Measurements from ENCODE around the gene VAT1.
"Not testable (repeated sequence)": the region's sequence is repeated elsewhere in the genome, so short reads cannot be mapped to it uniquely, and the experiment has no call there.

The VAT1 gene

DNA sequence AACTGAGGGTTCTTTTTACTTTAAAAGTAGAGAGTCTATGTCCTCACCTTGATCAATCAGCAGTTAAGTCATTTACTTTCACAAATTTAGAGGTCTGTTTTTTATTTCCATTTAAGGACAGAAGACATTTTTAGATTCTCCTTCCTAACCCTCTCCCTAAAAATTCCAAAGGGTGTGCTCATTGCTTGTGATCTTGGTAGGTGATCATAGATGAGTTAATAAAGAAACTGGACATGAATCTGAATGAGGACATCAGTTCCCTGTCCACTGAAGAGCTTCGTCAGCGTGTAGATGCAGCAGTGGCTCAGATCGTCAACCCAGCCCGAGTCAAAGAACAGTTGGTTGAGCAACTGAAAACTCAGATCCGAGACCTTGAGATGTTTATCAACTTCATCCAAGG lies 33.0 kb downstream of the VAT1 start:
- TF ChIP-seq, protein P1, sequence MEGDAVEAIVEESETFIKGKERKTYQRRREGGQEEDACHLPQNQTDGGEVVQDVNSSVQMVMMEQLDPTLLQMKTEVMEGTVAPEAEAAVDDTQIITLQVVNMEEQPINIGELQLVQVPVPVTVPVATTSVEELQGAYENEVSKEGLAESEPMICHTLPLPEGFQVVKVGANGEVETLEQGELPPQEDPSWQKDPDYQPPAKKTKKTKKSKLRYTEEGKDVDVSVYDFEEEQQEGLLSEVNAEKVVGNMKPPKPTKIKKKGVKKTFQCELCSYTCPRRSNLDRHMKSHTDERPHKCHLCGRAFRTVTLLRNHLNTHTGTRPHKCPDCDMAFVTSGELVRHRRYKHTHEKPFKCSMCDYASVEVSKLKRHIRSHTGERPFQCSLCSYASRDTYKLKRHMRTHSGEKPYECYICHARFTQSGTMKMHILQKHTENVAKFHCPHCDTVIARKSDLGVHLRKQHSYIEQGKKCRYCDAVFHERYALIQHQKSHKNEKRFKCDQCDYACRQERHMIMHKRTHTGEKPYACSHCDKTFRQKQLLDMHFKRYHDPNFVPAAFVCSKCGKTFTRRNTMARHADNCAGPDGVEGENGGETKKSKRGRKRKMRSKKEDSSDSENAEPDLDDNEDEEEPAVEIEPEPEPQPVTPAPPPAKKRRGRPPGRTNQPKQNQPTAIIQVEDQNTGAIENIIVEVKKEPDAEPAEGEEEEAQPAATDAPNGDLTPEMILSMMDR (IDR thresholded peaks at IDR 0.05; ENCODE audit: borderline replicate concordance, insufficient read depth, low read depth, low read length), result no peak
- no peak overlapping the region for H3K4me3 ChIP-seq (ENCODE audit: low read depth, low read length)

DNA sequence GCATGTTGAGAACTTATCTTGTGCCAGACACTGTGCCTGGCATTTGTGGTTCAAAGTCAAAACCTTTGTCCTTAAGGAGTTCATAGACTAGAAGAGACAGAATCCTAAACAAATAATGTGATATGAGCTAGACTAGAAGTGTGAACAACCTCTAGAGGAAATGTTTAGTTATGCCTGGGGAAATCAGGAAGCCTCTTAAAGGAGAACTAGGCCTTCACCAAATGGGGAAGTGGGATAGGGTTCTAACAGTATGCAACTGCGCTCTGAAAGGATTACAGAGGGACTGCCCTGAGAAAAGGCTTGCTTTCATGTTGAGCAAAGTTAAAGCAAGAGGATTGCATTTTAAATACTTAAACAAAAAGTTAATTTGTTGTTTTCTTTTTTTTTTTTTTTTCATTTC lies 37.0 kb downstream of the VAT1 start:
- no peak overlapping the region for H3K4me3 ChIP-seq (ENCODE audit: low read depth, low read length)
- TF ChIP-seq, protein P1 (IDR thresholded peaks at IDR 0.05; ENCODE audit: borderline replicate concordance, insufficient read depth, low read depth, low read length), result no peak

DNA sequence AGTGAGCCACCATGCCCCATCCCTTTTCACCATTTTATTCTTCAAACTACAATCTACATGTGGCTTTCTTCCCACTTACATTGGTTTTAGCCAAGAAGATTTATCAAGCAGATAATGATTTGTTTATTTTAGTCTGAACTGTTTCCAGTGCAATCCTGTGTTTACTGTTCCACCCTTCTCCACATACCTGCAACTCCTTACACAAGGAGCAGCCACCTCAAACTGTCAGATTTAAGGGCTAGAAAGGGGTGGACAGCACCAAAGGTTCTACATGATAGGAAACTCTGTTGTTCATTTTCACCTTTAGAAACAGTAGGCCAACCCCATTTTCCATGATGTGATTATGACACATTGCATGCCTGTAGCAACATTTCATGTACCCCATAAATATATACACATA lies 39.9 kb downstream of the VAT1 start:
- TF ChIP-seq, protein P1 (IDR thresholded peaks at IDR 0.05; ENCODE audit: borderline replicate concordance, insufficient read depth, low read depth, low read length), result no peak
- no peak overlapping the region for H3K4me3 ChIP-seq (ENCODE audit: low read depth, low read length)

DNA sequence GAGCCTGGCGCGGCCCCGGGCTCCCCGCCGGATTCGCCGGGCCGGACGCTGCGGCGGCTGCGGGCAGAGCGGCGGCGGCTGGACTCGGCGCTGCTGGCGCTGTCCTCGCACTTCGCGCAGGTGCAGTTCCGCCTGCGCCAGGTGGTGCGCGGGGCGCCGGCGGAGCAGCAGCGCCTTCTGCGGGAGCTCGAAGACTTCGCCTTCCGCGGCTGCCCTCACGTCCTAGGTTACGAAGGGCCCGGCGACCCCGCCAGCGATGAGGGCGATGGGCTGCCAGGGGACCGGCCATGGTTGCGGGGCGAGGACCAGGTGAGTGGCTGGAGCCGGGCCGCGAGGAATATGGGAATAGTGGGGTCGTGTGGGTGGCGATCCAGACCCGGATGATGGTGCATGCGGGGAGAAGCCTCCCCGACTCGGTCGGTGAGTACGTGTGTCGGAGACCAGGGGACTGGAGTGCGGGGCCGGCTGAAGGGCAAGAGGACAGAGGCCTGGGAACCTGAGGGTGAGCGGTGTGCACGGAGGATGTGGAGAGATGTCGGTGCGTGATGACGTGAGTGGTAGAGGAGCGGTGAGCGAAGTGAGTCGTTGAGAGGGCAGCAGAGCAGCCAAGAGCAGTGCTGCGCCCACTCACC lies 41.3 kb downstream of the VAT1 start:
- H3K4me3 ChIP-seq (ENCODE audit: low read depth, low read length), result peak overlapping the region; percentile 82
- TF ChIP-seq, protein P1 (IDR thresholded peaks at IDR 0.05; ENCODE audit: borderline replicate concordance, insufficient read depth, low read depth, low read length), result peak; percentile 28; the same call in 1 of the 2 replicates

DNA sequence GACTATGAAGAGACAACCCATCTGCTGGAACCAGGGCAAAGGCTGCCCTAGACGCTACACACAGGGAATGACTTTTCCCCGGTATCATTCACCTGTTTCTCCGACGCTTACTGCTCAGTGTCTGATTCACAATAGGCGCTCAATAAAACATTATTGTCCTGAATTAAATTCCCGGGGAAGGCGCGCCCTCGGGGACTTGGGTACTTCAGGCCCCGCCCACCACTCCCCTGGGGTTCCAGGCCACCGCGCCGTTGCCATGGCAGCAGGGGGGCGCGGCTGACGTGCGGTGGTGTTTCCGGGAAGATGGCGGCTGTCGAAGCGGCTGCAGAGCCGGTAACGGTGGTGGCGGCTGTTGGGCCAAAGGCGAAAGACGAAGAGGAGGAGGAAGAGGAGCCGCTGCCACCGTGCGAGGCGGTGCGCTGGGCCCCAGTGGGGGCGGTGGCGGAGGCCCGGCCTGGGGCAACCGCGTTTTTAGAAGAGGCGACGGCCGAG lies 41.9 kb downstream of the VAT1 start, which contains the start of gene RUNDC1:
TSS of gene RUNDC1 (plus strand) at position 292 of the 492 bp plus-strand sequence. CDS start at position 304, 12 bp downstream.
- peak within 1 kb of the TSS; percentile 82 for H3K4me3 ChIP-seq (ENCODE audit: low read depth, low read length)
- TF ChIP-seq, protein P1 (IDR thresholded peaks at IDR 0.05; ENCODE audit: borderline replicate concordance, insufficient read depth, low read depth, low read length), result no peak

DNA sequence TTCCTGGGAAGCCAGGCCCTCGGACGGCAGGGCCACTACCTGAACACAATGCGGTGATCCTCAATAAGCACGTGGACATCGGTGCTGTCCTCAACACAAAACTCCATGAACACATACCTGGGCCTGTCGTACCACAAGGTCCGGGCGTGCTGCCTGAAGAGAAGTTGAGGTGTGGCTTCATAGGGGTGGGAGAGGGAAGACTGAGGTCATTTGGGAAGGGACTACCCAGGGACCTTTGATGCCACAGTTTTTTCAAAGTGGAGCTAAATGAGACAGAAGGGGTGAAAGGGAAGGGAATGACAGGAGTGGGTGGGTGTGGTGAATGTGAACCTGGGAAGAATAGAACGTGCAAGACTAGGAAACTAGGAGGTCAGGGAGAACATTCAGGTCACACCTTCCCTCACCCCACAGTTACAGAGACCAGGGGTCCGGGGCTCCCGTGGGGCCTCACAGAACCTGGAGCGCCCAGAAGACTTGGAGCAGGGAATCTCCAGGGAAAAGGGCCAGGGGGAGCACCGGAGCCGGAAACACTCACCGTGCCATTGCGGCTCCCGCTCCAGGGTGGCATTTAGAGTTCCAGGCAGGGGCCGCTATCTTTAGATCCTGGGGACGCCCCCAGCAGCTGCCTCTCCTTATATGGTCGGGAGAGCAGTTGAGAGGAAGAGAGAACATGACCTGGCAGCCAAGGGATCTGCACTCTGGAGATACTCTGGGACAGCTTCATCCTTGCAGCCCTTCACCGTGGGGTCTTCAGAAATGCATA lies 42.5 kb downstream of the VAT1 start, which contains the start of gene PTGES3L:
TSS of gene PTGES3L (minus strand) at position 570 of the 763 bp plus-strand sequence. CDS start at position 543, 27 bp downstream.
- TF ChIP-seq, protein P1 (IDR thresholded peaks at IDR 0.05; ENCODE audit: borderline replicate concordance, insufficient read depth, low read depth, low read length), result no peak
- H3K4me3 ChIP-seq (ENCODE audit: low read depth, low read length), result peak within 1 kb of the TSS; percentile 82

DNA sequence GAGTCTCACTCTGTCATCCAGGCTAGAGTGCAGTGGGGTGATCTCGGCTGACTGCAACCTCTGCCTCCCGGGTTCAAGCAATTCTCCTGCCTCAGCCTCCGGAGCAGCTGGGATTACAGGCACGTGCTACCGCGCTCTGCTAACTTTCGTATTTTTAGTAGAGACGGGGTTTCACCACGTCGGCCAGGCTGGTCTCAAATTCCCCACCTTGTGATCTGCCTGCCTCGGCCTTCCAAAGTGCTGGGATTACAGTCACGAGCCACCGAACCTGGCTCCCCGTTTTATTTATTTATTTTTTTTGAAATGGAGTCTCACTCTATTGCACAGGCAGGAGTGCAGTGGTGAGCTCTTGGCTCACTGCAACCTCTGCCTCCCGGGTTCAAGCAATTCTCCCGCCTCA lies 46.5 kb downstream of the VAT1 start:
- not testable (repeated sequence) for H3K4me3 ChIP-seq (ENCODE audit: low read depth, low read length)

Data from GM12875 (cell line).